Measurements from ENCODE around the gene TRIM63.

TRIM63 gene

DNA sequence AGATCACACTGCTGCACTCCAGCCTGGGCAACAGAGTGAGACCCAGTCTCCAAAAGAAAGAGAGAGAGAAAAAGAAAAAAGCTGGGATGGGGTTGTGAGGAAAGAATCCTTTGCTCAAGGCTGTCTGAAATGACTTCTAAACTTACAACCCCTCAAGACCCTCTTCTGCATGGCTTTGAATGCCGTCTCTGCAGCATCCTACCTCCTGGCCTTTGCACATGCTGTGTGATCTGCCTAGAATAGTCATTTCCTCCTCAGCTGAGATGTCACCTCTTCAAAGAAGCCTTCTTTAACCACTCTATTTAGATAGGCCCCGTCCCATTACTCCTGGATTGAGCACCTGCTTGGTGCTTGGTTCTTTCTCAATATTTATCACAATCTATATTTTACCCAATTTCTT lies 17.4 kb upstream of the TRIM63 start:
- DNase-seq (ENCODE audit: low spot score): no peak

- no peak for DNase-seq (ENCODE audit: low spot score)
These were observed 16.7 kb upstream of the TRIM63 start for GRCh38 chr1:26084091-26084561.

DNA sequence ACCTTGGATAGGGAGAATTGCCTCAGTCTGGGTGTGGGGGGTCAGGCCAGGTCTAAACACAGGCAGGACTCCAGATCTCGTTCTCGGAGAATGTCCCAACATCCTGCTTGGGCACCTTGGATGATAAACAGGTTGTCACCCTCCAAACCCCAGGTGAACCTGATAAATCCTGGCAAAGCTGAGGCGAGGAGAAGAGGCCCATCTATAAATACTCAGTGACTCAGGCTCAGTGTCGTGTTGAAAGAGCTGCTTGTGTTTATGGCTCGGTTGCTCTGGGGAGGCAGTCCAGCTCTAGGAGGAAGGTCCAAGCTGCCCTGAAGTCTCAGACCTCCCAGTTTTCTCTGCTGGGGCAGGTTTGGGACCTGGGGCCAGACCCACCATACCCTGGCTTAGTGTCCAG lies 15.8 kb upstream of the TRIM63 start:
- no peak for DNase-seq (ENCODE audit: low spot score)

- no peak for DNase-seq (ENCODE audit: low spot score)
These were observed 14.6 kb upstream of the TRIM63 start for GRCh38 chr1:26082020-26082350.

DNA sequence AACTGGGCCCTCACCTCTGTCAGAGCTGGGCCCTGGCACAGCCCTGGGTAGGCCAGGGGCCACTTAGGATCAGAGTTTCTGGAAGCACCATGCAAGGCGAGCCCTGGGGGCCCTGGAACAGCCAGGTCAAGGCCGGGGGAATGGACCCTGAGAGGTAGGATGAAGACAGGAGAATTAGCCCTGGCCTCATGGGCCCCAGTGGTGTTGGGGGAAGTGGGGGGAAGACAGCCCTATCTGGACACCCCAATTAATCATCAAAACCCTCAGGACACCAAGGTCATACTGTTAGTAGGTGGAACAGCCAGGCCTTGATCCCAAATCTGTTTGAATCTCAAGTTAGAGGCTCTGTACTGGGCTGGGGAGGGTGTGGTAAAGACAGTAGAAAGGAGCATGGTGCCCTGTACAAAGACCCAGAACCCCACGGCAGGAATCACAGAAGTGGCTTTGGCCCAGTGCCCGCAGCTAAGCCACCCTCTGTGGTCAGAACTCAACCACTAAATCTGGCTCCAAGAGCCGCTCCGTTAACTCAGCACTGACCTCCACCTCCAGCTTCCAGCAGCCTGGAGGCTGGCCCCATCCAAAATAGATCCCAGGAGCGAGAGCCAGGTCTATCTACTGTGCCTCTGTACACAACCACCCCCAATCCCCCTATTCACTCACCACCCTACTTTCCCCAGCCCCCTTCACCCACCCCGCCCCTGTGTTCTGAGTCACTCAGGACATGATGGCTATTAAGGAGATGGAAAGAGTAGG lies 14.0 kb upstream of the TRIM63 start:
- DNase-seq (ENCODE audit: low spot score): no peak

DNA sequence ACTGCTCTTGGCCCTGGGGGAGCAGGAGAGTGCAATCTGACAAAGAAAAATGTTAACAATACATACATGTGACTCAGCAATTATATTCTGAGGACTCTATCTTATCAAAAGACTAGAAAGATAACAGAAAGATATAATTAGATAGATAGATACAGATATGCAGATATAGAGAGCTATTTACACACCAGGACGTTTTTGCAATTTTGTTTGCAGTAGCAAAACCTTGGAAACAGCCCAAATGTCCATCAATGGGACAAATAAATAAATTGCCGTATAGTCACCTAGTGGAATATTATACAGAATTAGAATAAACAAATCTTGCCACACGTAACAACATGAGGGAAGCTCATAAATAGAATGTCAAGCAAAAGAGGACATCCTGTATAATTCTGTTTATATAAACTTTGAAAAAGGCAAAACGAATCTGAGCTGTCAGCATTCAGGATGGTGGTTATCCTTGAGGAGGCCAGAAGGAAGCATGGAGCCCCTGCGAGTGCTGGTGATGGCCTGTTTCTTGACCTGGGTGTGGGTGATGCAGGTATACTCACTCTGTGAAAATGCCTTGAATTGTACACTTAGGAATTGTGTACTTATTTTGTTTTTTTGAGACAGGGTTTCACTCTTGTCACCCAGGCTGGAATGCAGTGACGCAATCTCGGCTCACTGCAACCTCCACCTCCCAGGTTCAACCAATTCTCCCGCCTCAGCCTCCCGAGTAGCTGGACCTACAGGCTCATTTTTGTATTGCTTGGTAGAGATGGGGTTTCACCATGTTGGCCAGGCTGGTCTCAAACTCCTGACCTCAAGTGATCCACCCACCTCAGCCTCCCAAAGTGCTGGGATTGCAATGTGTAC lies 12.8 kb upstream of the TRIM63 start:
- no peak for DNase-seq (ENCODE audit: low spot score)

DNA sequence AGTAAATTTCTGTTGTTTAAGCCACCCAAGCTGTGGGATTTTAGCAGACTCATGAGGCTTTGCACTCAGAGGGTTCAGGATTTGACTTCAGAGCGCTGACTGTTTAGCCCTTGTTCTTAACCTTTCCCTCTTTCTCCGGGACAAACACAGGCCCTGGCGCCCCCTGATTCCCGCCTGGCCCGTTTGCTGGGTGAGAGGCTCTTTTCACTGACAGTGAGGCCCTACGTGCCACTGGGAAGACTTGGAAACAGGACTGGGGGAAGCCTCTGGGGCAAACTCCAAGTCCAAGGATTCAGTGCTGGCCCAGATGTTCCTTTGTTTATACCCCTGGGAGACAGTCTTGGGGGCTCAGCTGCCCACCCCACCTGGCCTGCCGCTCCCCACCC lies 11.7 kb upstream of the TRIM63 start:
- DNase-seq (ENCODE audit: low spot score): no peak

DNA sequence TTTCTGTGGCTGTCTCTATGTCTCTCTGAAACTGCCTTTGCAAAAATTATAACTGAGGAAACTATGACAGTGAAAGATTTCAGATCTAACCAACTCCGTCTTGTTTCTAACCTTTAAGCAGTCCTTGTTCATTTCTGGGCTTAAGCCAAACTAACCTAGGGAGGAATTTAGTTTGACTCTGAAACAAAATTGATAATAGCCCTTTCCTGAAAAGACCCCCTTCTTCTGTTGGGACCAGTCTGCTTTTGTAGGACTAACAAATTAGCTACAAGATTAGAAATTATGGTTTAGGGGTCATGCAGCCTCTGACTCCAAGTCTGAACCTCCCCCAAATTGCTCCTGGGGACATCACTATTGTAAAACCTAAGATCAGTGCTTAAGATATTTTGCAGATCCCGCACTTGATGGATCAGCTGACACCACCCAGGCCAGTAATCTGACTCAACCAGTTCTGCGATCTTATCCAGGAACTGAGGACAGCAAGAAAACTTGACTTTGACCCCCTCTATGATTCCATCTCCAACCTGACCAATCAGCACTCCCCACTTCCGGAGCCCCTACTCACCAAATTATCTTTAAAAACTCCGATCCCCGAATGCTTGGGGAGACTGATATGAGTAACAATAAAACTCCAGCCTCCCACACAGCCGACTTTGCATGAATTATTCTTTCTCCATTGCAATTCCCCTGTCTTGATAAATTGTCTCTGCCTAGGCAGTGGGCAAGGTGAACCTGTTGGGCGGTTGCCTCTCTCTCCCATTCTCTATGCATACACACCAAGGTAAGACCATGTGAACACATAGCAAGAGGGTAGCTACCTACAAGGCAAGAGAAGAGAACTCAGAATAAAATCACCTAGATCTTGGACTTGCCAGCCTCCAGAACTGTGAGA lies 11.1 kb upstream of the TRIM63 start:
- no peak for DNase-seq (ENCODE audit: low spot score)

DNA sequence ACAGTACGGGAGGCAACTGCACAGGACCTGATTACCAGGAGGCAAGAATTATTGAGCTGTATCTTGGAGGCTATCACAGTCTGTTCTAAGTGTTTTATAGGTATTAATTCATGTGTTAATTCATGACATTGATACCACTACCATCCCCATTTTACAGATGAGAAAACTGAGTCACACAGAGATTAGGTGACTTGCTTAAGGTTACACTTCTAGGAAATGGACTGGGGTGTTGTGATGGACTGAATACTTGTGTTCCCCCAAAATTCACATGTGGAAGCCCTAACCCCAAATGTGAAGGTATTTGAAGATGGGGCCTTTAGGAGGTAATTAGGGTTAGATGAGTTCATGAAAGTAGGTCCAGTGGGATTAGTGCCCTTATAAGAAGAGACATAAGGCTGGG lies 10.1 kb upstream of the TRIM63 start:
- no peak for DNase-seq (ENCODE audit: low spot score)

DNA sequence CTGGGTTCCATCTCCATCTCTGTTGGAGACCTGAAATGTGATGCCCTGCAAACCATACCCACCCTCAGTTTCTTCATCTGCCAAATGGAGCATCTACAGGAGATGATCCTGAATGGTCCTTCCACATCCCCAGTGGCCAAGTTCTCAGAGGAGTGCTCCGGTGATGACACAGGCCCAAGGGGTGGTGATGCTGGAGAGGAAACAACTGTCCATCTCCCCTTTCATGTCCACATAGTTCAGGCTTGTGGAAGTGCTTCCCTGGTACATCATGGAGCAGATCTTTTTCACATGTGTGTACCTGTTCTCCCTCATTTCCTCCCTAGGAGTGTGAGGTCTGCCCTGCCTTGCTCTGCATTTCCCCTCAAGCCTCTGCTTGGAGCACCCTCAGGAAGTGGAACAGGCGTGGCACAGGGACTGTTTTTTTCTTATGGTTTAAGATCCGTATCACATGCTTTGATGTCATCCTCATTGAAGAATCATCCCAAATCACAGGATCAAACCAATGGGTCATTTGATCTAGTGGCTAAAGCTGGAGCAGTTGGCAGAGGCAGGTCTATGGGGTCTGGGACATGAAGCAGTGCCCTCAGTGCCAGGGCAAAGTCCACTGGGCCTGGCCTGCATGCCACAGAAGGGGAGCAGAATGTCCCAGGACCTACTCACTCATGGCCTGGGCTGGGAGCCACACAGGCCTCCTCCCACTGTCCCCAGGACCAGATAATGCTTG lies 8.2 kb upstream of the TRIM63 start:
- DNase-seq (ENCODE audit: low spot score): no peak

DNA sequence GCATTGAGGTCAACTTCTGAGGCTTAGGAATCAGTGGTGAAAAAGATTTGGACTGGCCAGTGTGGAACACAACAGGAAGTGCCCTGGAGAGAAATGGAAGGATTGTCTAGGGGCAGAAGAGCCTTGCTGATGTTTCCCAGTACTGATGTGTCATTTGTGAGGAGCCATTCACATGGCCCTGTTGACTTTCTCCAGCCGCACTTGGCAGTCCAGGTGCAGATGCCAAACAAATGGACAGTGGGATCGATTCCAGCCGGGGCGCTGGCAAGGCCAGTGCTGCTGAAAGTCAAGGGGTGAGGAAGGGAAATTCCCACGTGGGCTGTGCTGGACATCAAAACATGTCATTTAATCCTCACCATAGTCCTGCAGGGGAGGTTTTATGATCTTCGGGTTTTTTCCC lies 4.9 kb upstream of the TRIM63 start:
- DNase-seq (ENCODE audit: low spot score): no peak

GRCh38 chr1:26070963-26071342 lies 3.5 kb upstream of the TRIM63 start:
- DNase-seq (ENCODE audit: low spot score): no peak

- DNase-seq (ENCODE audit: low spot score): no peak
These were observed 3.0 kb upstream of the TRIM63 start for GRCh38 chr1:26070296-26070962.

- no peak for DNase-seq (ENCODE audit: low spot score)
These were observed 2.5 kb upstream of the TRIM63 start for GRCh38 chr1:26069941-26070295.

DNA sequence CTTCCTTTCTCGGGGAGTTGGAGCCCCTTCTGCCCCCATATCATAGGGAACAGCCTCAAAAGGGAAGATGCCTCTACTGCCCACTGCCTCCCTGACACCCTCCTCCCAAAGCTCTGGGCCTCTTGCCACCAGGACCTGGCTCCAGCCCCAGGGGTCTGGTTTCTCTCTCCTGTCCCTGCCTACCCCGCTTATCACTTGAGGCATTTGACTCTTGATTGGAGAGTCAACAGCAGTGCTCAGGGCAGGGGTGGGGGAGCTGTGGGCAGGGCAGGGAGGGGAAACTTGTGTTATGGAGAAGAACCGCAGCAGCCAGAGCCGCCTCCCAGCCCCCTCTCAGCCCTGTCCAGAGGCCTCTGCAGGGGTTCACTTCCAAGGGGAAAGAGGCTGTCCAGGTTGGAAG lies 573 bp downstream of the TRIM63 start:
- DNase-seq (ENCODE audit: low spot score): no peak

DNA sequence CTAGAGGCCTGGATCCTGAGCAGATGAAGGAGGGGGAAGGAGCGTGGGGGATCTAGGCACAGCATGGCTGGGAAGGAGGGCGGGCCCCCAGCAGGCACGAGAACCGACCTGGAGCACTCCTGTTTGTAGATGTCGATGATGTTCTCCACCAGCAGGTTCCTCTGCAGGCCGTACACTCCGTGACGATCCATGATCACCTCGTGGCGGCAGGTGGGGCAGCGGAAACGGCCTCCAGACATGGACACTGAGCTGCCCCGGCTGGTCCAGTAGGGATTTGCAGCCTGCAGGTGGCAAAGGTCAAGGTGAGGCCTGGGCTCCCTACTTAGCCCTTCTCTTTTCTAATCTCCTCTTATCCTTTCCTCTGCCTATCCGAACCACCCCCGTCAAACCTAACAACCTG lies 1.3 kb downstream of the TRIM63 start:
- DNase-seq (ENCODE audit: low spot score): no peak

- no peak for DNase-seq (ENCODE audit: low spot score)
These were observed 2.9 kb downstream of the TRIM63 start for GRCh38 chr1:26064553-26064952.

GRCh38 chr1:26060832-26061574 lies 6.4 kb downstream of the TRIM63 start:
- DNase-seq (ENCODE audit: low spot score): no peak

DNA sequence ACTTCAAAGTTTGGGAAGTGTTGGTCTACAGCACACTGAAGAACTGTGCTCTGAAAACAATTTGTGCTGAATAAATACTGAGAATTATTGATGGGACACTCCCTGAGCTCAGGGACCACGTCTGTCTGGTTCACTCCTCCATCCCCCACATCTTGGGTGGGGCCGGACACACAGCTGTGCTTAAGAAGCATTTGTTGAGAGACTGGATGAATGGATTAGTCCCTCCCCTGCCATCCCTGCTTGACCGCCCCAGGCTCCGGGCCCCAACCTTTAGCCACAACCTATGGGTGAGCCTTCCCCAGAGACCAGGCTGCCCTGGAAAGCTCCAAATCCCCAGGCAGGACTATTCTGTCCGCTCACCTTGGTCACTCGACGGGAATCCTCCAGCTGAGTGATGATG lies 7.5 kb downstream of the TRIM63 start:
- DNase-seq (ENCODE audit: low spot score): no peak

- no peak for DNase-seq (ENCODE audit: low spot score)
These were observed 9.3 kb downstream of the TRIM63 start for GRCh38 chr1:26058052-26058595.

Measured in kidney capillary endothelial cell (primary cell).